NCI-H526 (cell line): ENCODE measurements around the gene RUFY2.
"Not testable (repeated sequence)": the region's sequence is repeated elsewhere in the genome, so short reads cannot be mapped to it uniquely, and the experiment has no call there.

Experiments
- DNase-seq, 2 experiments: peaks; one replicate each; lab custom pipeline; 2025; lab: John Stamatoyannopoulos, UW

Gene RUFY2, protein sequence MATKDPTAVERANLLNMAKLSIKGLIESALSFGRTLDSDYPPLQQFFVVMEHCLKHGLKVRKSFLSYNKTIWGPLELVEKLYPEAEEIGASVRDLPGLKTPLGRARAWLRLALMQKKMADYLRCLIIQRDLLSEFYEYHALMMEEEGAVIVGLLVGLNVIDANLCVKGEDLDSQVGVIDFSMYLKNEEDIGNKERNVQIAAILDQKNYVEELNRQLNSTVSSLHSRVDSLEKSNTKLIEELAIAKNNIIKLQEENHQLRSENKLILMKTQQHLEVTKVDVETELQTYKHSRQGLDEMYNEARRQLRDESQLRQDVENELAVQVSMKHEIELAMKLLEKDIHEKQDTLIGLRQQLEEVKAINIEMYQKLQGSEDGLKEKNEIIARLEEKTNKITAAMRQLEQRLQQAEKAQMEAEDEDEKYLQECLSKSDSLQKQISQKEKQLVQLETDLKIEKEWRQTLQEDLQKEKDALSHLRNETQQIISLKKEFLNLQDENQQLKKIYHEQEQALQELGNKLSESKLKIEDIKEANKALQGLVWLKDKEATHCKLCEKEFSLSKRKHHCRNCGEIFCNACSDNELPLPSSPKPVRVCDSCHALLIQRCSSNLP

DNA sequence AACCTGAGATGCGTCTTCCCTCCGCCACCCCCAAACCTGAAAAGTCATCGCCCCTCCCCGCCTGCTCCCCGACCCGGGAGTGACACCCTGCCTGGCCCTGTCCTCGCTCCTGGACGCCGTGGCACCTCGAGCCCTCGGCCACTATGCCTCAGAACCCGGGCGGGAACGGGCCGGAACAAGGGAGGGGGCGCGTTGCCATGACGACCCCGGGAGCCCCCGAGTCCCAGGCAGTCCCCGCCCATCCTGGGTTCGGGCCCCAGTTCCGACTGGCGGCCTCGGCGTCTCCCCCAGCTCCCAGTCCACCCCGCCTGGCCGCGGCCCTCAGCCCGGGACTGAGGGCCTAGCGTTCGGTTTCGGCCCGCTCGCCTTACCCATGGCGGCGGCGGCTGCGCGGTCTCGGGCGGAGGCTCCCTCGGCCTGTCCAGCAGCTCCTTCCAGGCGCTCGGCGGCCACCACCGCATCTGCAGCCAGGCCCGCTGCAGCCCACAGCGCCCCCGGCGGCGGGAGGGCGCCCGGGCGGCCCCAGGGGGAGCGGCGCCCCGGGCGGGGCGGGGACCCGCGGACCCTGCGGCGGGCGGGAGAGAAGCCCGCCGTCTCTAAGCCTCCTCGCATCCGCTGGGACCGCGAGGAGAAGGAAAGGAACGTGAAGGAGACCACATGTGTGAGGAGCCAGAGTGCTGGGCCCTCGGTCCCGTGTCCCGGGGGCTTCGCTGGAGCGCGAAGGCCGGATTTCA lies at the start of gene RUFY2:
RUFY2 (minus strand) TSS at position 463 of the 734 bp plus-strand sequence; CDS start at position 375, 88 bp downstream.
- DNase-seq: peak; percentile 46 to 86

DNA sequence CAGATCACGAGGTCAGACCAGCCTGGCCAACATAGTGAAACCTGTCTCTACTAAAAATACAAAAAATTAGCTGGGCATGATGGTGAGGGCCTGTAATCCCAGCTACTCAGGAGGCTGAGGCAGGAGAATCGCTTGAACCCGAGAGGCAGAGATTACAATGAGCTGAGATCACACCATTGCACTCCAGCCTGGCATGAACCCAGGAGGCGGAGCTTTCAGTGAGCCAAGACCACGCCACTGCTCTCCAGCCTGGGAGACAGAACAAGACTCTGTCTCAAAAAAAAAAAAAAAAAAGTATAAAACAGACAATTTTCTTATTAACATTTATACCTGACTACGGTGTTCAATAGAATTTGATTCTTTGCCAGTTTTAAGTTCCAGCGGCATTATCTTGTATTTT lies 42.6 kb upstream of the RUFY2 start:
- not testable (repeated sequence) for DNase-seq

DNA sequence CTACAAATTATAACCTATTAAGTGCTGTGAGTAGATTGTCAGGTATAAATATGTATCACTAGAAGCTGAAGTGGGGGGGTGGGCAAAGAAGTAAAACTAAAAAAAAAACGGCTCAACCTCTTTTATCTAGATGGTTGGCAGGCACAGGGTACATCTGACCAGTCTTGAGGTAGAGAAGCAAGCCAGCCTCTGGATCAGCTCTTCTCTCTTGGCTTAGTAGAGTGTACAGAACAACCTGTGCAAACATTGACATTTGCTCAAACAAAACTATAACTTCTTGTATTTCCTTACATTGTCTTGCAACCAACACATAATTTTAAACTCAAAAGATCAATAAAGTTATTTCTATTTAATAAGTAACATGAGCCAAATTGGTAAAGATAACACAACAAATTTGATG lies 39.1 kb upstream of the RUFY2 start:
- DNase-seq: no peak

DNA sequence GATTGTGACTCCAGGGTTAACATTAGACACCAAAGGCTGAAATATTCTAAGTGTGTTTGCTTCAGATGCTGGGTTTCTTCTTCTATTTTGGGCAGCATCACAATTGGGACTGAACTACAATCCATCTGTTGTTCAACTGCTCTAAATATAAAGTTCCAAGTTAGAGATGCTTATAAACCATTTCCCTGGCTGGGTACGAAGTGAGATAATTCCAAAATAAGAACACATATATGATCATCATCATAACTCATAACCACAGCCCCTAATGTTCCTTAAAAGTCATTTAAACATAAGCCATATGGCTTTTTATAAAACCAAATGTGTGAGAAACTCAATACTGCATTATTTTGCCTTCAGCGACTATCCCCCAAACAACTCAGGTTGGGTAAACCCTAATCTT lies 35.9 kb upstream of the RUFY2 start:
- DNase-seq: no peak

DNA sequence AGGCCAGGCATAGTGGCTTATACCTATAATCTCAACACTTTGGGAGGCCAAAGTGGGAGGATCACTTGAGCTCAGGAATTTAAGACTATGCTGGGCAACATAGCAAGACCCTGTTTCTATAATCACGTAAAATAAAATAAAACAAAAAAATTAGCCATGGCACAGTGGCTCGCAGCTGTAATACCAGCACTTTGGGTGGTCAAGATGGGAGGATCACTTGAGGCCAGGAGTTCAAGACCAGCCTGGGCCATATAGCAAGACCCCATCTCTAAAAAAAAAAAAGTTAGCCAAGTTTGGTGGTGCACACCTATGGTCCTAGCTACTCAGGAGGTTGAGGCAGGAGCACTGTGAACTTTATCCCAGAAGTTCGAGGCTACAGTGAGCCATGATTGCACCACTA lies 33.8 kb upstream of the RUFY2 start:
- DNase-seq: no peak

DNA sequence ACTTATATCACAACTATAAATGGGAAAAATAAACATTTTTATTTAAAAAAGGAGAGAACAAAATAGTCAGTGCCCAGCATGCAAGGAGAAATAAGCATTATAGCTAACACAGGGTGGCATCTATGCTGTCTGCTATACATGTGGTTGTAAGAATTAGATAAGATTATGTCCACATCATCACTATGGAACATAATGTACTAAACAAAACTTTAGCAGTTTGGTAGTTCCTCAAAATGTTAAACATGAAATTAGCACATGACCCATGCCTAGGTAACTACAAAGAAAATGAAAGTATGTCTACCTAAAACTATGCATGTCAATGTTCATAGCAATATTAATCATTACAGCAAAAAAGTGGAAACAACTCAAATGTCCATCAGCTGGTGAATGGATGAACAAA lies 28.7 kb upstream of the RUFY2 start:
- no peak for DNase-seq

DNA sequence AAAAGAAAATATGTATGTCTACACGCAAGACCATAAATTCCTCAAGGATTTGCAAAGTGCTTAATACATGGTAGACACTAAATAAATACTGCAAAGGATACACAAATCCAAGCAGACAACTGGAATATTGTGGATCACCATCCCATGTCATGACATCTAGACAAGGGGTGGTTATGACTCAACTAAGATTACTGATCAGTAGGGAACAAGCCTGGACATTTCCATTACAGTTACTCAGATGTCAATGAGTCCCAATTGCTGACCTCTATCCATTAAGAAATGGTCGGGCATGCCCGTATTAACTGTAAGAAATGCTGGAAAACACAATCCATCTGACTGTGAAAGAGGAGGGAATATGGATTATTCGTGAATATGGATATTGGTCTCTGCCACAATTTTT lies 27.6 kb upstream of the RUFY2 start:
- no peak for DNase-seq

DNA sequence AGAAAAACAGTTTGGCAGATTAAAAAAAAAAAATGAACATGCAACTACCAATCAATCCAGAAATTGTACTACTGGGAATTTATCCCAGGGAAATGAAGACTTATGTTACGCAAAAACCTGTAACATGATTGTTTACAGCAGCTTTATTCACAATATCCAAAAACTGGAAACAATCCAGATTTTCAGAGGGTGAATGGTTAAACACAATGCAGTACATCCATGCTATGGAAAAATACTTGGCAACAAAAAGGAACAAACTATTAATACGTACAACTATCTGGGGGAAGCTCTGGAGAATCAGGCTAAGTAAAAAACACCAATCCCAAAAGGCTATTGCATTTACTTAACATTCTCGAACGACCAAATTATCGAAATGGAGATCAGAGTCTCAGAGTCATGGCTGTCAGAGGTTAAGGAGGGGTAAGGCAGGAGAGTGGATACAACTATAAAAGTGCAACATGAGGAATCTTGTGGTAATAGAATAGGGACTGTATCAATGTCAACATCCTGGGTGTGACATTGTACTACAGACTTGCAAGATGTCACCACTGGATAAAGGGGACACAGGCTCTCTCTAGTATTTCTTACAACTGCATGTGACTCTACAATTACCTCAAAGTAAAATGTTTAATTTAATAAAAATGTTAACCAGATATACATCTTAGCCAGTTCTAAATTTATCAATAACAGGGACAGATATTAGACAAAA lies 21.5 kb upstream of the RUFY2 start:
- no peak for DNase-seq

DNA sequence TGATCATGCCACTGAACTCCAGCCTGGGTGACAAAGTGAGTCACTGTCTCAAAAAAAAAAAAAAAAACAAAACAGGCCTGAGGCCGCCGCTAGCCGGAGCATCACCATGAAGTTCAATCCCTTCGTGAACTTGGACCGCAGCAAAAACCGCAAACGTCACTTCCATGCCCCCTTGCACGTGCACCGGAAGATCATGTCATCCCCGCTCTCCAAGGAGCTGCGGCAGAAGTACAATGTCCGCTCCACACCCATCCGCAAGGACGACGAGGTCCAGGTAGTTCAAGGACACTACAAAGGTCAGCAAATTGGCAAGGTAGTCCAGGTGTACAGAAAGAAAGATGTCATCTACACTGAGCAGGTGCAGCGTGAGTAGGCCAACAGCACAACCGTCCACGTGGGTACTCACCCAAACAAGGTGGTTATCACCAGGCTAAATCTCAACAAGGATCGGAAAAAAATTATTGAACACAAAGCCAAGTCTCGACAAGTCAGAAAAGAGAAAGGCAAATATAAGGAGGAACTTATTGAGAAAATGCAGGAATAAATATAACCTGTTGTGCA lies 17.5 kb upstream of the RUFY2 start:
- no peak for DNase-seq

DNA sequence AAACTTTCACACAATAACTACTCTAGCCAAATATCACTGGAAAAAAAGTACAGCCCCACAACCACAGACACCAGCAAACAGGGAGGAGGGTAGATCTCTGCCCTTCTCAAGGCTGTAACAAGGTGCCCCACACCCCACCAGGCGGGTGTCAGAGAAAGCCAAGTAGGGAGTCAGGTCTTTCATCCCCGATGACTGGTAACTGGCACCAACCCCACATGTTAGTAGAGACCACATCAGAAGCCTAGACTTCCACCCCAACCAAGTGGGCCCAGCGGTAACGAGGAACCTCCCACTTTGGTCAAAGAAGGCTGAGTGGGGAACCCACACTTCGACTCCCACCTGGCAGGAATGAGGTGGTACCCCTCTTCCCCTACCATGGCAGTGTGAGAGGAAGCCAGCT lies 16.4 kb upstream of the RUFY2 start:
- DNase-seq: no peak

DNA sequence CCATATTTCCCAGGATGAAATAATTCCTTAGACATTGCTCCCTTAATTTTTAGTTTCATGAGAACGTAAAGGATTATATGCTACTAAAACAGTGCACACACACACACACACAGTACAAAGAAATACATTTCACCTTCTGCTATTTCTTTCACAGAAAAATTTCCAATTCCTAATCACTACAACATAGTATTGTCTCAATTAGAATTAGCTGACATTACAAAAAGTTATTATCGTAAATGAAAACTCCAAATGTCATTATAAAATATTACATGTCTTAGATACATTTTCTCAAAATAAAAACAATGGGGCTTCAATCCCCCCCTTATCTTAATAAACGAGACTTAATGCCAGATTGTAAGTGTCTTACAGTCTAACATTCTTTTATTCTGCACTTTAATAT lies 12.3 kb upstream of the RUFY2 start:
- DNase-seq: no peak

DNA sequence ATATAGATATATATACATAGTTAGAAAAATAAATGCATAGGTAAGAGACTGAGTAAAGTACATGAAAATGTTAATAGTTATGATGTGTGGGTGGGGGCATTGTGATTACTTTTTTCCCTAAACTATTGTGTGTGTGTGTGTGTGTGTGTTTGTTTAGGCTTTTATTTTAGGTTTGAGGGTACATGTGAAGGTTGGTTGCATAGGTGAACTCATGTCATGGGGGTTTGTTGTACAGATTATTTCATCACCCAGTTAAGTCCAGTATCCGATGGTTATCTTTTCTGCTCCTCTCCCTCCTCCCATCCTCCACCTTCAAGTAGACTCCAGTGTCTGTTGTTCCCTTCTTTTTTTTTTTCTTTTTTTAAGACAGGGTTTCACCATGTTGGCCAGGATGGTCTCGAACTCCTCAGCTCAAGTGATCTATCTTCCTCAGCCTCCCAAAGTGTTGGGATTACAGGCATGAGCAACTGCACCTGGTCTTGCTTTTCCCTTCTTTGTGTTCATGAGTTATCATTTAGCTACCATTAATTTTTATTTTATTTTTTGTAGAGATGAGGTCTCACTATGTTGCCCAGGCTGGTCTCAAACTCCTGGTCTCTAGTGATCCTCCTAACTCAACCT lies 1.9 kb upstream of the RUFY2 start:
- DNase-seq: no peak

DNA sequence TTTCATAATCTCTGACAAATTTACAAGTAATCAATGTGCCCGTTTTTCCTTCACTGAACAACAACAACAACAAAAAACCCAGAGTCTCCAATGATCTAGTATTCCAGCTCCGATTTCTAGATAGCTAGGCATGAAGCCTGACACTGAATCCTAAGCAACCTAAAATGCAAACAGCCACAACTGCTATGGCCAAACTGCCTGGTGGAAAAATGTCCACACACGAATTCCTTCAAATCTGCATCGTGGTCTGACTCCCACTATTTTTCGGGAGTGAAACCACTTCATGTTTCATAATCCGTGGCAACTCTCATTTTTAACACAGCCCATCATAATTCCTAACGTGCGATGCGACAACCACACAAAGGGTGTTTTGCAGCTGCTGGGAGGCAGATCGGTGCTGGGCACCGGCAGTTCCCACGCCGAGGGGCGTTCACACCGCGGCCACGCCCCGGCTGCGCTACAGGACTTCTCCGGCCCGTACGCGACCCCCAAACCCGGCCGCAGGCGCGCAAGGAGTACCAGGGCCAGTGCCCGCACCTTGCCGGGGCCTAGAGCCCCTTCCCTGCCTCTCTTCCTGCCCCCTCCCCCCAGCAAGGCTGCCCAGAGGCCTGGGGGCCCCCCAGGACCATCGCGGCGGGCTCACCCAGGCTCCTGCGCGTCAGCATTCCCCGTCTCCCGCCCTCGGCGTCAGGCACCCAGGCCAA lies 814 bp downstream of the RUFY2 start:
- peak; percentile 50 to 74 for DNase-seq

DNA sequence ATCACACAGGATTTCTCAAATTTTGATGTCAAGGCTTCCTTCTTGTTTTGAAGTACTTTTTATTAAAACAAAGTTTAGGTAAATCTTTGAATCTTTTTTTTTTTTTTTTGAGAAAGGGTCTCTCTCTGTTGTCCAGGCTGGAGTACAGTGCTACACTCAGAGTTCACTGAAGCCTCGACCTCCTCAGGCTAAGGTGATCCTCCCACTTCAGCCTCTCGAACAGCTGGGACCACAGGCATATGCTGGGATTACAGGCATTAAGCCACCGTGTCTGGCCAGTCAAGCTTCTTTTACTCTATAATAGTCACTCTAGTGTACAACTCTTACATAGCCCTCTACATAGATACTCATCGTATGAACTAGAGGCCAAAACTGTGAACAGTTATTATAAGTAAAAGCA lies 3.4 kb downstream of the RUFY2 start:
- no peak for DNase-seq

DNA sequence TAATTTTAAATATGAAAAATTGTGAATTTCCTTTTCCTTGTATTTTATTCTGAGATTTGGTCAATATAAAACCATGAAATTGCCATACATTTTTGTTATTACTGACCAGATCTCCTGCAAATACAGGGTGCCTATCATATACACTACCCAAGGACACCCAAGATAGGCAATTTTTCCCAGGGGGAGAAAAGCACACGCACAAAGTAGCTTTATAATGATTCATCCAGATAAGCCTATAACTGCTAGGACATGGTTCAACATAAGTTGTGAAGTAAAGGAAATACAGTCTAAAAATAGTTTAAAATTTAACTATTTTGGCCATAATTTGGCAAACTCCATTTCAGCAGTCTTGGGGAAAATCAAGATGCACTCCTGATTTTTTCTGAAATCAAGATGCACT lies 4.8 kb downstream of the RUFY2 start:
- DNase-seq: no peak

DNA sequence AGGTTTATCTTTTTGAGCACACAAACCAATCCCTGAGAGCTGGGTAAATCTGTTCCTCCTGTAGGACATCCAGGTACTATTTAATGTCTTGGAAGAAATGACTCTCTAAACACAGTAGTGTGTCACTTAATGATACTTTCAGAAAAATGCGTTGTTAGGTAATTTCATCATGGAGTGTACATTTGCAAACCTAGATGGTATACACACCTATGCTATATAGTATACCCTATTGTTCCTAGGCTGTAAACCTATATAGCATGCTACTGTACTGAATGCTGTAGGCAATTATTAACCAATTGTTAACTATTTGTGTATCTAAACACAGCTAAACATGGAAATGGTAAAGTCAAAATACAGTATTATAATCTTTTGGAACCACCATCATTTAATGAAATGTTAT lies 10.1 kb downstream of the RUFY2 start:
- no peak for DNase-seq

DNA sequence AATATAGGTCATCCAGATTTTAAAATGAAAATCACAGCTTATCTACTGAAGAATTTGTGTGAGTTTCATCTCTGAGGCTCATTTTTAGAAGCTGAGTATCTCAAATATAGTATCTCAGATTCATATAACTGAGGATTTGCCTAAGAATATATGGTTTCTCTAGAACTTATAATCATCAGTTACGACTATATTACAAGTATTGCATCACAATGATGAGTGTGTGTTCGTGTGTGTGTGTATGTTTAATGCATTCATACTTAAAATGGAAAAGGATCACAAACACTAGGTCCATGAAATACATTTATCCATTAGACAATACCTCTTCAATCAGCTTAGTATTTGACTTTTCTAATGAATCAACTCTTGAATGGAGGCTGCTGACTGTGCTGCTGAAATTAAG lies 21.3 kb downstream of the RUFY2 start:
- DNase-seq: no peak

DNA sequence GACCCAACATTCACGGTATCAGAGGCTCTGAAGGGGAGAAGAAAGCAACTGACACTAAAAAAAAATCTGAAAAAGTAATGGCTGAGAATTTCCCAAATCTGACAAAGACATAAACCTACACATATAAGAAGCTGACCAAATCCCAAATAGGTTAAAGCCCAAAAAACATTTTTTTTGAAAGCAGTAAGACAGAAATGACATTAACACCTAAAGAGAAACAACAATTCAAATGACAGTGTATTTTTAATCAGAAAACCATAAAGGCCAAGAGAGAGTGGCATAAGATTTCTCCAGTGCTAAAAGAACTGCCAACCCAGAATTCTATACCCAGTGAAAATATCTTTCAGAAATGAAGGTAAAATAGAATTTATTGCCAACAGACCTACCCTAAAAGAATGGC lies 35.5 kb downstream of the RUFY2 start:
- DNase-seq: no peak

DNA sequence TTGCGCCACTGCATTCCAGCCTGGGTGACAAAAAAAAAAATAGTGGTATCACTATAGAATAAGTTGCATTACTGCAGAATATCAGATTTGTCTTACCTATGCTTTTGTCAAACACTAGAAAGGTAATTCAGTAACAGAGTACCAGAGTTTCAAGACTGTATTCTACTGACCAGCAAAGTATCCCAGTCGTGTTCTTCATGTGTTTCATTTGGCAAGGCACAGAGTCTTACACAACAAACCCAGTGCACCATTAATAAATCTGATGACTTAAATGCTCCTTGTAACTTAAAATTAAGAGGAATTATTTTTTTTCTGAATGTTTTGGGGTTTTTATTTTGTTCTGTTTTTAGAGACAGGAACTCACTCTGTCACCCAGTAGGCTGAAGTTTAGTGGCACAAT lies 40.0 kb downstream of the RUFY2 start:
- no peak for DNase-seq

DNA sequence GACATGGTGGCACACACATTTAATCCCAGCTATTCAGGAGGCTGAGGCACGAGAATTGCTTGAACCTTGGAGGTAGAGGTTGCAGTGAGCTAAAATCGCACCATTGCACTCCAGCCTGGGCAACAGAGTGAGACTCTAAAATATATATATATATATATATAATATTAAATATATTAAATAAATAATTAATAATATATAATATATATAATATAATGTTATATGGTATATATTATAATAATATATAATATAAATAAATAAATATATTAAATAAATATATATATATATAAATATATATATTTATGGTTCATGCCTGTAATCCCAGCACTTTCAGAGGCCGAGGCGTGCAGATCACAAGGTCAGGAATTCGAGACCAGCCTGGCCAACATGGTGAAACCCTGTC lies 40.5 kb downstream of the RUFY2 start:
- no peak for DNase-seq

DNA sequence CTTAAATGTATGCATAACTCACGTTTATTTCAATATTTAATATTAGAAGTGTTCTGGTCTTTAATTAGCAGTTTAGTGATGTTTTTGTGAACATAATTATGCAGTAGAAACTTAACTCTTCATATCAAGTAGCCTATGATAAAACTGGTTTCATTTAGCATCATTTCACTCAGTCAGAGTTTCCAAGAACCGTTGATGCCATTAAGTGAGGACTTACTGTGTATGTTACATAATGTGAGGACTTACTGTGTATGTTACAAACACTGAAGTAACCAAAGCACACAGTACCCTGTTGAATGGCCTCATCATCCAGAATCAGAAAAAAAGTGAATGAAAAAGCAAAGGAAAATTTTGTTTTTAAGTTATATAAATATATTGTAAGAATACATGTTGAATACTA lies 41.5 kb downstream of the RUFY2 start:
- no peak for DNase-seq
